ENCODE measurements around the gene ANKRD55. TPM values are rescaled to one million over a fixed set of nuclear protein-coding genes. Genes with fewer than 3 reads are reported as not detected.

Gene ANKRD55
- total RNA-seq, 2 experiments from 2014 or later = 9.7 to 10.2 TPM

GRCh38 chr5:56129288-56129687 lies 103.8 kb downstream of the ANKRD55 start:
- Histone ChIP-seq H3K4me3 (ENCODE audit: low read length) (no peak overlapping the region), H3K9me3 (ENCODE audit: control insufficient read depth in 1 of 2, insufficient read depth in 1 of 2, low read length in 2 of 2) (no peaks in the 10 kb centered on the region), H3K36me3 (ENCODE audit: insufficient read depth, low read length) (no peaks in the 10 kb centered on the region), H3K27ac (ENCODE audit: low read depth in 1 of 2, low read length in 2 of 2) (peak overlapping the region in 1 of 2 donors; percentile 59), H3K4me1 (ENCODE audit: insufficient read depth, low read length) (peaks cover 34% of the 10 kb centered on the region), H3K27me3 (ENCODE audit: control insufficient read depth in 1 of 2, insufficient read depth in 2 of 2, low read length in 2 of 2) (no peaks in the 10 kb centered on the region)
- no peak for ATAC-seq (ENCODE audit: poor library complexity)
- Mint-ChIP-seq H3K4me1 (ENCODE audit: low read depth) (peaks cover 68% of the 10 kb centered on the region), H3K9me3 (peaks cover 4% of the 10 kb centered on the region), H3K4me3 (no peak overlapping the region), H3K27me3 (no peaks in the 10 kb centered on the region), H3K27ac (peak overlapping the region; percentile 91), H3K36me3 (ENCODE audit: low read depth) (peaks cover 56% of the 10 kb centered on the region)
- POLR2A ChIA-PET = interaction anchor here (0.8 to 3.4 kb wide), 2 partner anchors 10 to 26 kb away, joined by 3 to 18 read pairs; no protein-coding TSS in a partner anchor
- intact Hi-C loops (cut with DNase I, micrococcal nuclease) = loop anchor here in 1 of 2 experiments (2.0 kb wide), 1 partner anchor 20 kb away; no protein-coding TSS in a partner anchor
- DNase-seq = no peak
- CTCF ChIA-PET = no interaction called here
- no peak for TF ChIP-seq CTCF (IDR thresholded peaks at IDR 0.05)

DNA sequence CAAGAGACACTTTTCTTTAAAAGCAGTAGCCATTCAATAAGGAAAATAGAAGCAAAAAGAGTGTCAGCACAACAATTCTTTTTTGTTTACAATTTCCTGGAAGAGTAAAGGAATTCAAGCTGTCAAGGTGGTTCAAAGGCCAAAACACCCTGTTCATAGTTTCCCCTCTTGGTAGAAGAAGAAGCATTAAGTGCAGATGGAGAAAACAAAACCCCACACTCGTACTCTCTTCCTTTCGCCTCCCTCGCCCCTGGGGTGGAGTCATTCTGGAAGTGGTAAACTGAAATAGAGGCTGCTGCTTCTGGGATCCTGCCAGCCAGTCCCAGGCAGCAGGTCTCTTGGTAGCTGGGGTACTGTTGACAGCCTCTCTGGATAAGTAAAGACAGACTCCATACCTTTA lies 105.0 kb downstream of the ANKRD55 start:
- no peaks in the 10 kb centered on the region for H3K27me3 ChIP-seq (ENCODE audit: control insufficient read depth in 1 of 2, insufficient read depth in 2 of 2, low read length in 2 of 2)
- intact Hi-C loops (cut with DNase I, micrococcal nuclease) = loop anchor here in 1 of 2 experiments (2.0 kb wide), 1 partner anchor 21 kb away; no protein-coding TSS in a partner anchor
- no peaks in the 10 kb centered on the region for H3K27me3 Mint-ChIP-seq
- DNase-seq (peak in 7 of 14 experiments; percentile 18 to 62 (median 26)), ATAC-seq (ENCODE audit: poor library complexity) (peak; percentile 66)
- H3K4me1 Mint-ChIP-seq (ENCODE audit: low read depth) = peaks cover 68% of the 10 kb centered on the region
- CTCF ChIA-PET = interaction anchor here (1.2 kb wide), 1 partner anchor 27 kb away, joined by 3 read pairs; no protein-coding TSS in a partner anchor
- no peaks in the 10 kb centered on the region for H3K36me3 ChIP-seq (ENCODE audit: insufficient read depth, low read length)
- no peak for TF ChIP-seq CTCF (IDR thresholded peaks at IDR 0.05)
- no peak overlapping the region for H3K4me3 ChIP-seq (ENCODE audit: low read length)
- H3K27ac Mint-ChIP-seq = peak overlapping the region; percentile 91
- H3K36me3 Mint-ChIP-seq (ENCODE audit: low read depth) = peaks cover 57% of the 10 kb centered on the region
- H3K4me3 Mint-ChIP-seq = peak overlapping the region; percentile 70
- H3K9me3 Mint-ChIP-seq = peaks cover 4% of the 10 kb centered on the region
- peaks cover 34% of the 10 kb centered on the region for H3K4me1 ChIP-seq (ENCODE audit: insufficient read depth, low read length)
- POLR2A ChIA-PET = interaction anchor here (1.1 to 3.4 kb wide), 9 partner anchors 11 to 136 kb away, joined by 3 to 18 read pairs (median 5); partner anchors contain the start of gene IL6ST
- peak overlapping the region; percentile 45 to 59 for H3K27ac ChIP-seq (ENCODE audit: low read depth in 1 of 2, low read length in 2 of 2)
- no peaks in the 10 kb centered on the region for H3K9me3 ChIP-seq (ENCODE audit: control insufficient read depth in 1 of 2, insufficient read depth in 1 of 2, low read length in 2 of 2)

DNA sequence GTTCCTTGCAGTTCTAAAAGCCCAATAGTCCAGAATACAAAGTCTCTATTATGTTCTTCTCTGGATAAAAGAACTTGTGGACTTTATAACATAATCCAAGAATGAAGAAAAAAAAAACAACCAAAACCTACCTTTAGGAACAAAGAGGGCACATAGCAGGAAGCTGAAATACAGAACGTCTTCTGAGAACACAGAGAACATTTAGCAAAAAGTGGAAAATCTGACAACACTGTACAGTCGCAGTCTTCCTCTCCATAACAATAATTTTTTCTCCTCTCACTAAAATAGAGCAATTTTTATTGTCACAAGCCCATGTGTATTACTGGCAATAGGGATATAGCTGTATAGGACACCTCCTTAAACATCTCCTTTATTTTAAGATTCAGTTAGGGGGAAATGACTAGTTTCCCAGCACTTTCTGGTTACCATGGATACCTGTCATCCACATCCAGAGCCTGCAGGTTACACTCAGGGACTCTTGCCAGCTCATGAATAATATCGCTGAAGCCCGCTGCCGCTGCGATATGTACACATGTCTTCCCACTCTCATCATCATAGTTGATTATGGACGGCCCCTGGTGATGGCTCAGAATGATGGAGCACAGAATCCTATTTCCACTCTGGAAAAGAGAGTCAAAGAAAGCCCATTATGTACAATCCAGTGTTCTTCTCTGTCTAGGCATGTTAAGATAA lies 106.5 kb downstream of the ANKRD55 start:
- DNase-seq (peak in 4 of 14 experiments; percentile 10 to 29 (median 24)), ATAC-seq (ENCODE audit: poor library complexity) (peak; percentile 54)
- peaks cover 34% of the 10 kb centered on the region for H3K4me1 ChIP-seq (ENCODE audit: insufficient read depth, low read length)
- peak overlapping the region; percentile 91 for H3K27ac Mint-ChIP-seq
- ChIA-PET CTCF (interaction anchor here (0.8 to 1.4 kb wide), 3 partner anchors 13 to 24 kb away, joined by 3 to 6 read pairs (median 3); no protein-coding TSS in a partner anchor), POLR2A (interaction anchor here (0.8 to 3.4 kb wide), 16 partner anchors 13 to 138 kb away, joined by 3 to 18 read pairs (median 6); partner anchors contain the start of gene IL6ST)
- intact Hi-C loops (cut with DNase I, micrococcal nuclease) = no loop called here
- H3K36me3 Mint-ChIP-seq (ENCODE audit: low read depth) = peaks cover 53% of the 10 kb centered on the region
- peaks cover 70% of the 10 kb centered on the region for H3K4me1 Mint-ChIP-seq (ENCODE audit: low read depth)
- no peaks in the 10 kb centered on the region for H3K27me3 Mint-ChIP-seq
- no peaks in the 10 kb centered on the region for H3K36me3 ChIP-seq (ENCODE audit: insufficient read depth, low read length)
- peaks cover 4% of the 10 kb centered on the region for H3K9me3 Mint-ChIP-seq
- TF ChIP-seq CTCF (IDR thresholded peaks at IDR 0.05) = no peak
- H3K4me3 Mint-ChIP-seq = peak overlapping the region; percentile 70
- no peaks in the 10 kb centered on the region for H3K27me3 ChIP-seq (ENCODE audit: control insufficient read depth in 1 of 2, insufficient read depth in 2 of 2, low read length in 2 of 2)
- H3K4me3 ChIP-seq (ENCODE audit: low read length) = no peak overlapping the region
- H3K9me3 ChIP-seq (ENCODE audit: control insufficient read depth in 1 of 2, insufficient read depth in 1 of 2, low read length in 2 of 2) = no peaks in the 10 kb centered on the region
- peak overlapping the region; percentile 23 to 64 for H3K27ac ChIP-seq (ENCODE audit: low read depth in 1 of 2, low read length in 2 of 2)
